ENCODE measurements around the gene RAB12.

RAB12 gene

DNA sequence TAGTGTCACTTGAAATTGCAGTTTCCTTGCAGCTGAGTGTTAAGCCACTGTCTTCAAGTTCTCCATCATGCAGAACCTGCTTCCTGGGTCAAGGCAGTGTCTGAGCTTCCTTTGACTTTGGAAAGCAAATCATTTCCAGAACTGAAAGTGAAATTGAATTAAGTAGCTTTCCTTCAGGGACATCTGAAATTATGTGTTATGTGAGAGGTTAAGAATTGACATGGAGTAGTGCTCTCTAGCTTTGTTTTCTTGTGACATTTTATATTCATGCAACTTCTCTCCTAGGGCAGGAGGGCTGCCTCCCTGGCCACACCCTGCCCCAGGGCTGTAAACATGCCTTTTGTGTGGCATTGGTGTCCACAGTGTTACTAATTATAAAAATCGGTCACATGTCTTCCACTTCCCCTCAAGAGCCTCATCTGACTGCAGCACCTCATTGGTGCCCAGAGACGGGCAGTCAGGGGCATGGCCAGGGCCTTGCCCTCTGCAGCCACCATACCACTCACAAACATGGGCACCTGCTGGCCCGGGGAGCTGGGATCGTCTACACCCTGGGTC lies 14.4 kb downstream of the RAB12 start:
- TF ChIP-seq POLR2AphosphoS5 (IDR thresholded peaks at IDR 0.05; ENCODE audit: low read depth, low read length) (no peak), SIN3A (IDR thresholded peaks at IDR 0.05; ENCODE audit: borderline replicate concordance, insufficient read depth, low read length) (no peak), TAF1 (IDR thresholded peaks at IDR 0.05; ENCODE audit: borderline replicate concordance, insufficient read depth, low read length) (no peak), FOXP2 (optimal IDR thresholded peaks at IDR 0.05; ENCODE audit: borderline replicate concordance, extremely low read depth, extremely low read length, insufficient read depth) (no peak)
- TF ChIP-seq, protein P1, sequence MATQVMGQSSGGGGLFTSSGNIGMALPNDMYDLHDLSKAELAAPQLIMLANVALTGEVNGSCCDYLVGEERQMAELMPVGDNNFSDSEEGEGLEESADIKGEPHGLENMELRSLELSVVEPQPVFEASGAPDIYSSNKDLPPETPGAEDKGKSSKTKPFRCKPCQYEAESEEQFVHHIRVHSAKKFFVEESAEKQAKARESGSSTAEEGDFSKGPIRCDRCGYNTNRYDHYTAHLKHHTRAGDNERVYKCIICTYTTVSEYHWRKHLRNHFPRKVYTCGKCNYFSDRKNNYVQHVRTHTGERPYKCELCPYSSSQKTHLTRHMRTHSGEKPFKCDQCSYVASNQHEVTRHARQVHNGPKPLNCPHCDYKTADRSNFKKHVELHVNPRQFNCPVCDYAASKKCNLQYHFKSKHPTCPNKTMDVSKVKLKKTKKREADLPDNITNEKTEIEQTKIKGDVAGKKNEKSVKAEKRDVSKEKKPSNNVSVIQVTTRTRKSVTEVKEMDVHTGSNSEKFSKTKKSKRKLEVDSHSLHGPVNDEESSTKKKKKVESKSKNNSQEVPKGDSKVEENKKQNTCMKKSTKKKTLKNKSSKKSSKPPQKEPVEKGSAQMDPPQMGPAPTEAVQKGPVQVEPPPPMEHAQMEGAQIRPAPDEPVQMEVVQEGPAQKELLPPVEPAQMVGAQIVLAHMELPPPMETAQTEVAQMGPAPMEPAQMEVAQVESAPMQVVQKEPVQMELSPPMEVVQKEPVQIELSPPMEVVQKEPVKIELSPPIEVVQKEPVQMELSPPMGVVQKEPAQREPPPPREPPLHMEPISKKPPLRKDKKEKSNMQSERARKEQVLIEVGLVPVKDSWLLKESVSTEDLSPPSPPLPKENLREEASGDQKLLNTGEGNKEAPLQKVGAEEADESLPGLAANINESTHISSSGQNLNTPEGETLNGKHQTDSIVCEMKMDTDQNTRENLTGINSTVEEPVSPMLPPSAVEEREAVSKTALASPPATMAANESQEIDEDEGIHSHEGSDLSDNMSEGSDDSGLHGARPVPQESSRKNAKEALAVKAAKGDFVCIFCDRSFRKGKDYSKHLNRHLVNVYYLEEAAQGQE (IDR thresholded peaks at IDR 0.05; ENCODE audit: insufficient read depth in 1 of 2, low read depth in 2 of 2, low read length in 2 of 2), result no peak

DNA sequence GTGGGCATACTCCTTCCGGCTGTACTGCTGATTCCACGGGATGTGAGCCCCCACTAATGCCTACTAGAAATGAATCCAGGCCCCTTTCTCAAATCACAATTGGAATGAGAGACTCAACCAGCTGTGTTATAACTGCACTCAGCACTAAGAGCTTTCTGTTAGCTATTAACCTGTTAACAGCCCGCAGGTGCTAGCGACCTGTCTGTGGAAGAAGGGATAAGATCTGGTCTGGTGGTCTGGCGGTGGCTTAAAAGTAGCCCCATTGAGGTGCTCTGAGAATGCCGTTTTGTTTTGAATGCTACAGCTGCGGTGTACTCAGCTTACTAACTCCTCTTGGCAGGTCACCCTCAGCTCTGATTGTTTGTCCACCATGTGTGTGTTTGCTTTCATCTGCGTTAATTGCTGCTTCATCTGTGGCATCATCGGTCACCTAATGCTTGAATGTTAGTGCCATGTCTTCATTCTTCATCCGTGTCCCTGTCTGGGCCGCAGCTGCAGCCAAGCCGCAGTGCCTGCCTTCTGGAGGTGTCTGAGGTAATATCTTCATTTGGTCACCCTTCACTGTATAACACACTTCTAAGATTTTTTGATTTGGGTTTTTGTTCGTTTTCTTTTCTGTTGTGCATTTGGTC lies 16.3 kb downstream of the RAB12 start:
- TF ChIP-seq FOXP2 (optimal IDR thresholded peaks at IDR 0.05; ENCODE audit: borderline replicate concordance, extremely low read depth, extremely low read length, insufficient read depth), result no peak
- TF ChIP-seq, protein P1 (IDR thresholded peaks at IDR 0.05; ENCODE audit: insufficient read depth in 1 of 2, low read depth in 2 of 2, low read length in 2 of 2), result no peak
- TF ChIP-seq SIN3A (IDR thresholded peaks at IDR 0.05; ENCODE audit: borderline replicate concordance, insufficient read depth, low read length), result no peak
- no peak for TF ChIP-seq POLR2AphosphoS5 (IDR thresholded peaks at IDR 0.05; ENCODE audit: low read depth, low read length)
- no peak for TF ChIP-seq TAF1 (IDR thresholded peaks at IDR 0.05; ENCODE audit: borderline replicate concordance, insufficient read depth, low read length)

DNA sequence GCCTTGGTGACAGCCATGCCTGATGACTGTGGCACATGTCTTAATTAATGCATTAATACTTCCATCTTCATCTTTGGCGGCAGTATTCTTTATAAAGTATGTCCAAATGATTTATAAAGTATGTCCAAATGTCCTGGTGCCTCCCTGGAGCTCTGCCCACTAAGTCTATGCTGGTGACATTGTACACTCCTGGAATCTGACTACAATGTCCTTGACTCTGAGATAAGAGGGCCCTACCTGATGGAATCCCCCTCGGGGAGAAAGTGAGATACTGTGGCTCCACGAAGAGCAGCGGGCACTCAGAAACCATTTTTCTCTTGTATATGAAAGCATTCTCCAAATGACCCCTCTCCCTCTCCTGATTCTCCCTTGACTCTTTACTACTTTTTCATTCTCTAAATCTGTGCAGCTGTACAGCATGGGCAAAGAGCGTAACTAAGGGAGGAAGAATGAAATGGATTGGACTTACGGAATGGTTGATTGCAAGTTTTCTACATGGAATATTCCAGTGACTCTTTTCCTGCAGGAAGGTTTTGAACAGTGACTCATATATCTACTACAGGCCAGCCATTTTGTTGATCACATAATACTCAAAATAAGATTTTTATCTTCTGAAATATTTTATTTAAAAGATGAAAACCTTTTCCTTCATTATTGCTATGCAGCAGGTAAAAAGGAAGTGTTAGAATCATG lies 17.3 kb downstream of the RAB12 start:
- TF ChIP-seq FOXP2 (optimal IDR thresholded peaks at IDR 0.05; ENCODE audit: borderline replicate concordance, extremely low read depth, extremely low read length, insufficient read depth) (no peak), SIN3A (IDR thresholded peaks at IDR 0.05; ENCODE audit: borderline replicate concordance, insufficient read depth, low read length) (no peak), POLR2AphosphoS5 (IDR thresholded peaks at IDR 0.05; ENCODE audit: low read depth, low read length) (no peak), TAF1 (IDR thresholded peaks at IDR 0.05; ENCODE audit: borderline replicate concordance, insufficient read depth, low read length) (no peak)
- TF ChIP-seq, protein P1 (IDR thresholded peaks at IDR 0.05; ENCODE audit: insufficient read depth in 1 of 2, low read depth in 2 of 2, low read length in 2 of 2), result no peak

DNA sequence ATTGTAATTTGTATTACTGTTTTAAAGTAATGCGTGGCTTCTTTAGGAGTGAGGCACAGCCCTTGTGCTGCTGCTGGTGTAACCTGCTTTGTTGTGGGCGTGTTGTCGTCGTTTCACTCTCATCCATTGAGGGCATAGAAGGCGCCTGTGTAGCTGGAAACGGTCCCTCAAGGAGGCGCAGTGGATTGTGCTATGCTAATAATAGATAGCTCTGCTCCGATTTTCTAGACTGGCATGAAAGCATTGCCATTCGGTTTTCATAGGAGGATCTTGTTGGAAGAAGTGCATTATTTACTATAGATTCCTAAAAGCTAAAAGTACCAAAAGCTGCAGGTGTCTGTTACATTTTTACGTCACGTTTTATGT lies 17.9 kb downstream of the RAB12 start:
- TF ChIP-seq SIN3A (IDR thresholded peaks at IDR 0.05; ENCODE audit: borderline replicate concordance, insufficient read depth, low read length) (no peak), POLR2AphosphoS5 (IDR thresholded peaks at IDR 0.05; ENCODE audit: low read depth, low read length) (no peak), FOXP2 (optimal IDR thresholded peaks at IDR 0.05; ENCODE audit: borderline replicate concordance, extremely low read depth, extremely low read length, insufficient read depth) (no peak)
- TF ChIP-seq, protein P1 (IDR thresholded peaks at IDR 0.05; ENCODE audit: insufficient read depth in 1 of 2, low read depth in 2 of 2, low read length in 2 of 2), result no peak

Data from PFSK-1 (cell line).